ENCODE measurements around the gene E2F3. TPM values are rescaled to one million over a fixed set of nuclear protein-coding genes. Genes with fewer than 3 reads are reported as not detected.

E2F3 gene
- total and polyA plus RNA-seq, 5 donors from 2014 or later: 5.2 to 14.0 (median 8.4) TPM

DNA sequence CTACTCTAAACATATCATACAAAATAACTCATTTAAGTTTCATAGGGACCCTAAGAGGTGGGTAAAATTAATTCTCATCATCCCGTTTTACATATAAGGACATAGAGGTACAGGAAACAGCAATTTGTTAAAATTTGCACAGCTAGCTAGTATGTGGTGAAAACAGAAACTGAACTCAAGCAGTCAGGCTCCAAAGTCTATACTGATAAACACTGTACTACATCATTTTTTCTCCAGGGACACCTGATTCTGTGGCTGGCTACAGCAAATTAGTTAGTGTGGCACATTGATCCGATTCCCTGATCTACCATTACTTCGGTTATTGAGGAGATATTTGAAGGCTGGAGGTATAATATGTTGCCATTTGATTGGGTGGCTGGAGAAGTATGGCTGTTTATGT is 36.2 kb upstream of the E2F3 start:
- peaks cover 22 to 64% (median 47%) of the 10 kb centered on the region in 4 donors for H3K4me1 Mint-ChIP-seq
- H3K9me3 Mint-ChIP-seq: peaks cover 0 to 5% (median 3%) of the 10 kb centered on the region in 7 donors
- no peaks in the 10 kb centered on the region for H3K9me3 ChIP-seq (ENCODE audit: control insufficient read depth in 2 of 2, low read length in 2 of 2)
- peaks cover 48% of the 10 kb centered on the region for H3K4me1 ChIP-seq (ENCODE audit: control insufficient read depth, insufficient read depth, low read length, poor library complexity, severe bottlenecking)
- no peaks in the 10 kb centered on the region for H3K27me3 ChIP-seq (ENCODE audit: control insufficient read depth, insufficient read depth, low read length)
- peak overlapping the region; percentile 66 for H3K4me3 ChIP-seq (ENCODE audit: low read depth, low read length)
- H3K36me3 ChIP-seq (ENCODE audit: control insufficient read depth, insufficient read depth, low read length): no peaks in the 10 kb centered on the region
- H3K36me3 Mint-ChIP-seq: peaks cover 9% of the 10 kb centered on the region
- peak in 2 of 3 donors; percentile 24 to 83 for DNase-seq
- ATAC-seq (ENCODE audit: low read depth in 2 of 2): peak; percentile 55 to 66
- H3K27ac Mint-ChIP-seq: peak overlapping the region; percentile 95 to 100 (median 97)
- peak overlapping the region; percentile 45 to 92 (median 81) for H3K4me3 Mint-ChIP-seq
- H3K27me3 Mint-ChIP-seq: peaks cover 4% of the 10 kb centered on the region
- peak overlapping the region; percentile 73 for H3K27ac ChIP-seq (ENCODE audit: insufficient read depth, low read length, poor library complexity, severe bottlenecking)

DNA sequence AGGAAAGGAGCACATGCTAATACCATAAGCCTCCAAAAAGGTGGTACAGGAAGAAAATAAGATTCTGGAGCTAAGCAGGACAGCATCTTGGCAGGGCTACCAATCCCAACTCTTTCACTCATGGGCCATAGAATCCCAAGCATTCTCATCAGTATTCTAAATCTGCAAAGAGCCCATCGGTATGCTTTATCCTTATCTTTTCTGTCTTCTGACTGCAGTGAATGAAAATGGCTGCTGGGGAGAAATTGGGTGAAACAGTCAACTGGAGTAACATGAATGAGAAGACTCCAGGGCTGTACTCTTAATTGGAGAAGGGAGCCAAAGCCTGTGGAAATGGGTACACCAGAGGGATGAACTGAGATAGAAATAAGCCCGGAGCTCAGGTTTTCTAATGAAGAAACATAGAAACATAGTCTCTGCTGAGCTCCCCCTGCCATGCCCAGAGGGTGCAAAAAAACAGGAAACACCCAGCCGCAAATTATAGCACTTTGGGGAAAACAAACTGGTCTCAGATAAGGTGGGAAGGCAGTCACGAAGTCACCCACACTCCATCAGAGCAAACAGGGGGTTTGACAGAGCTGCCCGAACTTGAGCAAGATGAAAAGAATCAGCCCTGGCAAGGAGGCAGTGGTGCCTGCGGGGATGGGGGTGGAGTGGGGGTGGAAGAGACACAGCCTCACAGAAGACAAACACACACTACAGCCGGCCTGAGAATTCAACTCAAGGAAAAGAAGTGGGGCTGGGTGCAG is 35.4 kb upstream of the E2F3 start:
- ATAC-seq (ENCODE audit: low read depth in 2 of 2) (peak; percentile 69 to 72), DNase-seq (peak in 2 of 3 donors; percentile 34 to 91)
- Mint-ChIP-seq H3K27me3 (peaks cover 4% of the 10 kb centered on the region), H3K36me3 (peaks cover 13% of the 10 kb centered on the region), H3K9me3 (peaks cover 0 to 4% (median 0%) of the 10 kb centered on the region in 7 donors), H3K4me1 (peaks cover 22 to 70% (median 48%) of the 10 kb centered on the region in 4 donors), H3K27ac (peak overlapping the region; percentile 95 to 100 (median 97)), H3K4me3 (peak overlapping the region; percentile 77 to 92 (median 82))
- H3K9me3 ChIP-seq (ENCODE audit: control insufficient read depth in 2 of 2, low read length in 2 of 2): no peaks in the 10 kb centered on the region
- H3K4me3 ChIP-seq (ENCODE audit: low read depth, low read length): peak overlapping the region; percentile 66
- H3K27ac ChIP-seq (ENCODE audit: insufficient read depth, low read length, poor library complexity, severe bottlenecking): peak overlapping the region; percentile 73
- no peaks in the 10 kb centered on the region for H3K36me3 ChIP-seq (ENCODE audit: control insufficient read depth, insufficient read depth, low read length)
- peaks cover 48% of the 10 kb centered on the region for H3K4me1 ChIP-seq (ENCODE audit: control insufficient read depth, insufficient read depth, low read length, poor library complexity, severe bottlenecking)
- no peaks in the 10 kb centered on the region for H3K27me3 ChIP-seq (ENCODE audit: control insufficient read depth, insufficient read depth, low read length)

DNA sequence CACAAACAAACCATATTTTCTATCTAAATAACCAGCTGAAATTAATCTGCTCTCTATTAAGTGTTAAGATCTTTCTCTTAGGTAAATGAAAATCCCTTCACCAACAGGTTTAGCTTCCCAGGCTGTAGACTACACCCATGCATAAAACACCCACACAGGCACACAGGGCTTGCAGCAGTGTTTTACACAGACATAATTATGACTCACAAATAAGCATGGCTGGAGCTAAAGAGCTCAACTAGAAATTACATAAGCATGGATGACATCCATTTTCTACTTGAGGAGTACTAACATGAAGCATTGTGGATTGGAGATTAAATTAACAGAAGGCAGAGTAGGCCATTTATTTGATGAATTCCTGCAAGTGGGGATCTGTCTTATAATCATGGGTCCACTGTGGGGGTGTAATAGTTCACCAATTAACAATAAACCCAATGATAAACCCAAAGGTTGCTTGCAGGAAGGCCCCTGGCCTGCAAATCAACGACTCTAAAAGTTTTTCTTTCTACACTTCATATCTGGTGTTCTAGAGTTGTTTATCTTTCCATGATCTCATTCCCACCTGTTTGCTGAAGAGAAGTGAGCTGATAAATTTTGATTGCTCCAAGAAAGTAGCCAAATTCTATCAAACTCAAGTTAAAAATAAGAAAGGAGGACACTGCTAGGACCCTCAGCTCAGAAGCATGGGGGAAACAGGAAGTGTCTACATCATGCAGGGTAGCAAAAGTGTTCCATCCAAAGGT is 33.8 kb upstream of the E2F3 start:
- peak overlapping the region; percentile 73 for H3K27ac ChIP-seq (ENCODE audit: insufficient read depth, low read length, poor library complexity, severe bottlenecking)

DNA sequence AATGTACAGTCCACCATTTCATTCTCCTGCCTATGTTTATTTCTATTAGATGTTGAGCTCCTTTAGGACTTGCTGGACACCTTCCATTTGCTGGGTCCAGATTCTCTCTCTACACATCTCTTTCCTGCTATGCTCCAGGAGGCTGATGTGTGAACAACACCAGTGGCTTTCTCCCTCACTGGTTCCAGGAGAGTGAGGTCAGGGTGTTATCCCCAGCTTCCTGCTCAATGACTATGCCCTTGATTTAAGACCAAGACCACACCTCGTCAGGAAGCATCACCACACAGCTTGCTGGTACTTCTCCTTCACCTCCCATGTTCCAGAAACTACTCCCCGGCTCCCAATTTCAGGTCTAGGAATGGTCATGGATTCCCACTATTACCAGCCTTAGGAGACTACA is 31.3 kb upstream of the E2F3 start:
- ATAC-seq (ENCODE audit: low read depth in 2 of 2) (no peak), DNase-seq (no peak)
- Mint-ChIP-seq H3K4me3 (peak overlapping the region in 2 of 4 donors; percentile 35 to 71), H3K27ac (peak overlapping the region; percentile 70 to 94 (median 82)), H3K4me1 (peaks cover 17 to 54% (median 42%) of the 10 kb centered on the region in 4 donors), H3K36me3 (peaks cover 18% of the 10 kb centered on the region), H3K9me3 (peaks cover 0 to 4% (median 0%) of the 10 kb centered on the region in 7 donors), H3K27me3 (no peaks in the 10 kb centered on the region)
- Histone ChIP-seq H3K4me1 (ENCODE audit: control insufficient read depth, insufficient read depth, low read length, poor library complexity, severe bottlenecking) (peaks cover 38% of the 10 kb centered on the region), H3K4me3 (ENCODE audit: low read depth, low read length) (no peak overlapping the region), H3K27me3 (ENCODE audit: control insufficient read depth, insufficient read depth, low read length) (no peaks in the 10 kb centered on the region), H3K9me3 (ENCODE audit: control insufficient read depth in 2 of 2, low read length in 2 of 2) (no peaks in the 10 kb centered on the region), H3K36me3 (ENCODE audit: control insufficient read depth, insufficient read depth, low read length) (no peaks in the 10 kb centered on the region), H3K27ac (ENCODE audit: insufficient read depth, low read length, poor library complexity, severe bottlenecking) (no peak overlapping the region)

More for the DNA sequence above, 33.8 kb upstream of the E2F3 start:
- H3K27ac Mint-ChIP-seq: peak overlapping the region; percentile 95 to 100 (median 97)
- H3K4me3 Mint-ChIP-seq: peak overlapping the region; percentile 25 to 92 (median 61)
- ATAC-seq (ENCODE audit: low read depth in 2 of 2) (peak in 1 of 2 donors; percentile 32), DNase-seq (peak in 1 of 3 donors; percentile 48)
- Histone ChIP-seq H3K36me3 (ENCODE audit: control insufficient read depth, insufficient read depth, low read length) (no peaks in the 10 kb centered on the region), H3K4me3 (ENCODE audit: low read depth, low read length) (peak overlapping the region; percentile 66), H3K4me1 (ENCODE audit: control insufficient read depth, insufficient read depth, low read length, poor library complexity, severe bottlenecking) (peaks cover 48% of the 10 kb centered on the region), H3K9me3 (ENCODE audit: control insufficient read depth in 2 of 2, low read length in 2 of 2) (no peaks in the 10 kb centered on the region), H3K27me3 (ENCODE audit: control insufficient read depth, insufficient read depth, low read length) (no peaks in the 10 kb centered on the region)
- H3K27me3 Mint-ChIP-seq: peaks cover 4% of the 10 kb centered on the region
- H3K9me3 Mint-ChIP-seq: peaks cover 0 to 4% (median 0%) of the 10 kb centered on the region in 7 donors
- peaks cover 22 to 70% (median 48%) of the 10 kb centered on the region in 4 donors for H3K4me1 Mint-ChIP-seq
- H3K36me3 Mint-ChIP-seq: peaks cover 18% of the 10 kb centered on the region

DNA sequence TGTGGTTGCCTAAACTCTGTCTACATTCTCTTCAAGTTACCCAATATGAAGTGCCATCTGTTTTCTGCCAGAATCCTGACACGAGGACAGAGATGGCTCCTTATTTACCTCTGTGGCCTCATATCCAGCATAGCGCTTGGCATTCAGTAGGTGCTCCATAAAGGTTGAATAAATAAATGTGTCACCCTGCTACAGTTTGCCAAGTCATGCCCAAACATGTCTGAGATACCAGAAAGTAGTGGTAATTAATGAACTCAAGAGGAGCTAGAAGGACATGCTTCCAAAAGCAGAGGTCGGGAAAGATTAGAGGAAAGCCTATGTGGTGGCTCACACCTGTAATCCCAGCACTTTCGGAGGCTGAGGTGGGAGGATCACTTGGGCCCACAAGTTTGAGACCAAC is 30.9 kb upstream of the E2F3 start:
- Mint-ChIP-seq H3K27ac (peak overlapping the region in 2 of 3 donors; percentile 70 to 82), H3K27me3 (no peaks in the 10 kb centered on the region), H3K4me3 (peak overlapping the region in 2 of 4 donors; percentile 10 to 71), H3K4me1 (peaks cover 13 to 51% (median 38%) of the 10 kb centered on the region in 4 donors), H3K9me3 (peaks cover 0 to 4% (median 0%) of the 10 kb centered on the region in 7 donors), H3K36me3 (peaks cover 18% of the 10 kb centered on the region)
- no peak for DNase-seq
- H3K4me1 ChIP-seq (ENCODE audit: control insufficient read depth, insufficient read depth, low read length, poor library complexity, severe bottlenecking): peaks cover 34% of the 10 kb centered on the region
- H3K9me3 ChIP-seq (ENCODE audit: control insufficient read depth in 2 of 2, low read length in 2 of 2): no peaks in the 10 kb centered on the region
- no peak overlapping the region for H3K27ac ChIP-seq (ENCODE audit: insufficient read depth, low read length, poor library complexity, severe bottlenecking)
- H3K4me3 ChIP-seq (ENCODE audit: low read depth, low read length): no peak overlapping the region
- ATAC-seq (ENCODE audit: low read depth in 2 of 2): no peak
- no peaks in the 10 kb centered on the region for H3K27me3 ChIP-seq (ENCODE audit: control insufficient read depth, insufficient read depth, low read length)
- H3K36me3 ChIP-seq (ENCODE audit: control insufficient read depth, insufficient read depth, low read length): no peaks in the 10 kb centered on the region

DNA sequence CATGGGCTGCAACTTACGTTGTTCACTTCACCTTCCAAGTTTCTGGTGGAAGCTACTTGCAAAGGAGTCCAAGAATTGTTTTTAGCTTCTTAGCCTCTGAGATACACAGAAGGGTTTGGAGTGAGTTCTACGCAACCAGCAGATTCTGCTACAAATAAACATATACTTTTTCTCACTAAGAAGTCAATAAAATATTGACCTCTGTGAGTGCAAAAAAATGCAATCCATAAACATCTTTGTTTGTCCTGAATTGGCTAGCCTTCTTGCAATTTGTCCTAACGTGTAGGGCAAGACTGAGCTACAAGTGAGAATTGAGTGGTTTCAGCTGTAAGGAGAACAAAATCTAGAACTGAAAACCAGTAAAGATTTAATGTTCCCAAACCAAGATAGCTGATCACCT is 26.2 kb upstream of the E2F3 start:
- Histone ChIP-seq H3K36me3 (ENCODE audit: control insufficient read depth, insufficient read depth, low read length) (no peaks in the 10 kb centered on the region), H3K4me3 (ENCODE audit: low read depth, low read length) (no peak overlapping the region), H3K27ac (ENCODE audit: insufficient read depth, low read length, poor library complexity, severe bottlenecking) (no peak overlapping the region), H3K4me1 (ENCODE audit: control insufficient read depth, insufficient read depth, low read length, poor library complexity, severe bottlenecking) (peaks cover 11% of the 10 kb centered on the region), H3K9me3 (ENCODE audit: control insufficient read depth in 2 of 2, low read length in 2 of 2) (no peaks in the 10 kb centered on the region), H3K27me3 (ENCODE audit: control insufficient read depth, insufficient read depth, low read length) (no peaks in the 10 kb centered on the region)
- no peak for DNase-seq
- ATAC-seq (ENCODE audit: low read depth in 2 of 2): no peak
- peaks cover 6 to 37% (median 23%) of the 10 kb centered on the region in 4 donors for H3K4me1 Mint-ChIP-seq
- peaks cover 9% of the 10 kb centered on the region for H3K36me3 Mint-ChIP-seq
- H3K9me3 Mint-ChIP-seq: peaks cover 0 to 4% (median 0%) of the 10 kb centered on the region in 7 donors
- peak overlapping the region in 1 of 3 donors; percentile 7 for H3K27ac Mint-ChIP-seq
- H3K27me3 Mint-ChIP-seq: no peaks in the 10 kb centered on the region
- H3K4me3 Mint-ChIP-seq: no peak overlapping the region

DNA sequence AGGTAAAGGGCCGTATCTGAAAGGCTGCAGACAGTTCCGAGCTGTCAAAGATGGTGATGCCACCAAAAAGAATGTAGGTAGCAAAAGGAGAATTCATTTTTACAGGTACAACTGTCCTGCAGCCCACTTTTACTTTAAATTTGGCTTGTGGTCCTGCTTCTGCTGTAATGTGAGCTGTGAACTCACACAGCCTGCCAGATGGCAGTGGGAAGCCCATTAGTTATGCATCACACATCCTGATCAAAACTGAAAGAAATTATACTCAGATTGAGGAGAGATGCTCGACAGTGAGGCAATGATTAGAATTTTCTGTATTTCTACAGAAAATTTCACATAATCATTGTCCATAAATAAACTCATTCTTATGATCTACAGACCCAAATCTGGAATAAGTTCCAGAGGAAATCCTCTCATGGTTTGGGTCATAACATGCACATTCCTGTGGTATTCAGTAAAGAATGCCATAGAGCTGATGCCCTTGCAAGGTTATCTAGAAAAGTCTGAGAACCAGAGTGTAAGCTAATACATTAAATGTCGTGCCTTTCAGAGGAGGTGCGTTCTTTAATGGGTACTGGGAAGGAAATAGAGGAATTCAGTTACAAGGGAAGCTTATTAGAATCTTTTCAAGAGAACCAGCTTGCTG is 23.9 kb upstream of the E2F3 start:
- H3K27me3 ChIP-seq (ENCODE audit: control insufficient read depth, insufficient read depth, low read length): no peaks in the 10 kb centered on the region
- H3K9me3 Mint-ChIP-seq: peaks cover 0 to 2% (median 0%) of the 10 kb centered on the region in 7 donors
- DNase-seq: peak in 1 of 3 donors; percentile 28
- no peak overlapping the region for H3K27ac ChIP-seq (ENCODE audit: insufficient read depth, low read length, poor library complexity, severe bottlenecking)
- H3K27ac Mint-ChIP-seq: peak overlapping the region in 2 of 3 donors; percentile 15 to 79
- H3K4me1 Mint-ChIP-seq: peaks cover 6 to 41% (median 24%) of the 10 kb centered on the region in 4 donors
- peaks cover 11% of the 10 kb centered on the region for H3K4me1 ChIP-seq (ENCODE audit: control insufficient read depth, insufficient read depth, low read length, poor library complexity, severe bottlenecking)
- peaks cover 8% of the 10 kb centered on the region for H3K36me3 Mint-ChIP-seq
- H3K27me3 Mint-ChIP-seq: no peaks in the 10 kb centered on the region
- H3K4me3 Mint-ChIP-seq: peak overlapping the region in 1 of 4 donors; percentile 43
- no peaks in the 10 kb centered on the region for H3K36me3 ChIP-seq (ENCODE audit: control insufficient read depth, insufficient read depth, low read length)
- no peak overlapping the region for H3K4me3 ChIP-seq (ENCODE audit: low read depth, low read length)
- no peaks in the 10 kb centered on the region for H3K9me3 ChIP-seq (ENCODE audit: control insufficient read depth in 2 of 2, low read length in 2 of 2)
- no peak for ATAC-seq (ENCODE audit: low read depth in 2 of 2)
